Kidney (tissue), 14 donors: ENCODE data around the gene ARHGAP26. TPM values are rescaled to one million over a fixed set of nuclear protein-coding genes. Genes with fewer than 3 reads are reported as not detected.

Source experiments
- DNase-seq, 5 donors: peaks; one replicate each; pipeline ENCODE4 v3.0.0-alpha.2; 2013 to 2020
- FAIRE-seq: peaks from 2 replicates; lab custom pipeline; 2012; peaks lifted over from hg19 to GRCh38; lab: Jason Lieb, UNC
- H3K27ac ChIP-seq, 2 donors: one replicate each; pipeline ENCODE4 v1.7.0; 2013; ENCODE audit warnings: low read depth in 2 of 2, low read length in 2 of 2, inconsistent platforms in 1 of 2
- H3K27me3 ChIP-seq: one replicate; pipeline ENCODE4 v1.7.1; 2013; ENCODE audit warnings: low read length, inconsistent platforms; ENCODE audit not compliant: control insufficient read depth, insufficient read depth
- H3K36me3 ChIP-seq, 3 donors: one replicate each; pipeline versions ENCODE4 v1.7.0 to v1.7.1; 2013; ENCODE audit warnings: low read length in 3 of 3, control low read depth in 1 of 3, inconsistent platforms in 1 of 3; ENCODE audit not compliant: insufficient read depth in 3 of 3, control insufficient read depth in 2 of 3
- H3K4me1 ChIP-seq, 3 donors: one replicate each; pipeline versions ENCODE4 v1.7.0 to v1.7.1; 2013; ENCODE audit warnings: low read length in 3 of 3, inconsistent platforms in 1 of 3, low read depth in 1 of 3; ENCODE audit not compliant: control insufficient read depth in 2 of 3, insufficient read depth in 2 of 3
- H3K4me3 ChIP-seq, 3 donors: one replicate each; pipeline versions ENCODE4 v1.7.0 to v1.8.1; 2013; ENCODE audit warnings: low read length in 3 of 3, control low read depth in 1 of 3, inconsistent platforms in 1 of 3
- H3K9ac ChIP-seq, 3 donors: one replicate each; pipeline versions ENCODE4 v1.7.0 to v1.7.1; 2013; ENCODE audit warnings: low read length in 3 of 3, control low read depth in 1 of 3, inconsistent platforms in 1 of 3
- H3K9me3 ChIP-seq, 3 donors: one replicate each; pipeline versions ENCODE4 v1.7.0 to v1.7.1; 2013; ENCODE audit warnings: low read length in 3 of 3, control low read depth in 1 of 3, inconsistent platforms in 1 of 3; ENCODE audit not compliant: control insufficient read depth in 2 of 3, insufficient read depth in 1 of 3
- CTCF ChIP-seq: IDR thresholded peaks from 3 replicates; pipeline ENCODE4 v1.5.1; 2012; ENCODE audit warnings: mild to moderate bottlenecking, moderate library complexity, borderline replicate concordance; ENCODE audit not compliant: insufficient read depth; ENCODE audit errors: extremely low read depth
- intact Hi-C: fragments of 100-400 bp; cut with DNase I; formaldehyde crosslinking; loops from one replicate; pipeline ENCODE4 v1.11.1; 2022
- polyA plus RNA-seq: library from polyadenylated mRNA; stranded (reverse); fragments of 350-450 nt; fragmentation: Illumina TruSeq; extraction: RNeasy Lipid Tissue Mini Kit (QIAGEN cat#74804); gene quantifications from one replicate; pipeline ENCODE4 v1.2.3, GENCODE V29; 2014; ENCODE audit warnings: low read depth, low replicate concordance; ENCODE audit not compliant: insufficient read depth
- total RNA-seq: library from RNA; stranded (reverse); fragmentation: NEBNext Ultra II Directional; extraction: Animal tissue kit (Norgen Biotek cat#: 25700); gene quantifications from one replicate; pipeline ENCODE4 v1.2.1, GENCODE V29; 2021
- donor health status: control.
- donor health status: control.
- donor health status: control.
- donor health status: control.
- donor health status: control.
- donor health status: DM: yes; HTN: yes; CAD: no.
- donor health status: Normal renal cell carcinoma (clear cell type).

ARHGAP26 gene
- total and polyA plus RNA-seq, 2 donors from 2014 or later = 2.5 to 85.7 TPM

- peaks cover 0 to 5% (median 0%) of the 10 kb centered on the region in 3 donors for H3K4me1 ChIP-seq
- no peak overlapping the region for H3K27ac ChIP-seq
- no peak overlapping the region for H3K9ac ChIP-seq
- intact Hi-C loops = no loop called here
- no peaks in the 10 kb centered on the region for H3K36me3 ChIP-seq
- DNase-seq (peak in 1 of 5 donors; percentile 44), FAIRE-seq (no peak)
- H3K4me3 ChIP-seq = no peak overlapping the region
- H3K27me3 ChIP-seq = no peaks in the 10 kb centered on the region
- no peak for TF ChIP-seq CTCF
- no peaks in the 10 kb centered on the region for H3K9me3 ChIP-seq
Observed at GRCh38 chr5:142857405-142857804, 87.2 kb downstream of the ARHGAP26 start.

- Histone ChIP-seq H3K4me1 (no peaks in the 10 kb centered on the region), H3K9ac (no peak overlapping the region), H3K9me3 (no peaks in the 10 kb centered on the region), H3K27me3 (no peaks in the 10 kb centered on the region), H3K27ac (no peak overlapping the region), H3K36me3 (no peaks in the 10 kb centered on the region), H3K4me3 (no peak overlapping the region)
- TF ChIP-seq CTCF = no peak
- FAIRE-seq (no peak), DNase-seq (no peak)
- intact Hi-C loops = no loop called here
Observed at GRCh38 chr5:142859037-142859436, 88.9 kb downstream of the ARHGAP26 start.

GRCh38 chr5:142860270-142860669 is 90.1 kb downstream of the ARHGAP26 start:
- H3K9me3 ChIP-seq = no peaks in the 10 kb centered on the region
- no peaks in the 10 kb centered on the region for H3K4me1 ChIP-seq
- DNase-seq (no peak), FAIRE-seq (no peak)
- intact Hi-C loops = loop anchor here (10.0 kb wide), 1 partner anchor 85 kb away; the partner anchor contains the start of gene ARHGAP26
- H3K9ac ChIP-seq = no peak overlapping the region
- H3K27me3 ChIP-seq = no peaks in the 10 kb centered on the region
- H3K4me3 ChIP-seq = no peak overlapping the region
- H3K27ac ChIP-seq = no peak overlapping the region
- TF ChIP-seq CTCF = no peak
- no peaks in the 10 kb centered on the region for H3K36me3 ChIP-seq

- no peak overlapping the region for H3K27ac ChIP-seq
- no peak for FAIRE-seq
- H3K4me1 ChIP-seq = no peaks in the 10 kb centered on the region
- no peak overlapping the region for H3K9ac ChIP-seq
- no peaks in the 10 kb centered on the region for H3K36me3 ChIP-seq
- no peak overlapping the region for H3K4me3 ChIP-seq
- no peak for DNase-seq
- H3K9me3 ChIP-seq = no peaks in the 10 kb centered on the region
- intact Hi-C loops = loop anchor here (10.0 kb wide), 1 partner anchor 86 kb away; the partner anchor contains the start of gene ARHGAP26
- TF ChIP-seq CTCF = no peak
- no peaks in the 10 kb centered on the region for H3K27me3 ChIP-seq
Observed at GRCh38 chr5:142861011-142861410, 90.8 kb downstream of the ARHGAP26 start.
